LHCN-M2 (cell line): Measurements from ENCODE around the gene SYNPR. TPM values are rescaled to one million over a fixed set of nuclear protein-coding genes. Genes with fewer than 3 reads are reported as not detected.
A peak's percentile ranks its signal among the peaks of the same experiment; 100 is the strongest.

Experiments used
- DNase-seq: peaks from one replicate; pipeline ENCODE4 v3.0.0-alpha.2; 2012; ENCODE audit warnings: low read depth
- total RNA-seq: library from RNA; depleted of rRNA; stranded (reverse); fragments of >200 nt; gene quantifications from 2 replicates; pipeline ENCODE4 v1.2.3, GENCODE V29; 2014

SYNPR gene
- total RNA-seq, 1 experiment from 2014 or later = not detected

DNA sequence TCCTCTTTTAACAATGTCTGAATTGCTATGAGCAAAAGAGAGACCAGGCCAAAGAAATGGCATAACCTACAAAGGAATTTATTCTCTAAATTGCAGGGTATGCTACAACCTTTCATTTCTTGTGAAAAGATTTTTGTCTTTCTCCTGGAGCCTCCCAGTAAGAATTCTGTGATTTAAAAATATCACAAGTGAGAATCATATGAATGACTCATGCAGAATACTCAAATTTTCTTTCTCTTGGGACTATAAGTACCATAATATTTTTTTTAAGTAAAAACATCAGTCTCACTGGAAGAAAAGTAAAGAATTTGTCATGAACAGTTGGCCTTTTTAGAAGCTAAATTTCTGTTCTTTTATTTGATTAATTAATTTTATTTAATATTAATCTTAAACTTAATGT lies 26.3 kb downstream of the SYNPR start:
- DNase-seq = no peak

DNA sequence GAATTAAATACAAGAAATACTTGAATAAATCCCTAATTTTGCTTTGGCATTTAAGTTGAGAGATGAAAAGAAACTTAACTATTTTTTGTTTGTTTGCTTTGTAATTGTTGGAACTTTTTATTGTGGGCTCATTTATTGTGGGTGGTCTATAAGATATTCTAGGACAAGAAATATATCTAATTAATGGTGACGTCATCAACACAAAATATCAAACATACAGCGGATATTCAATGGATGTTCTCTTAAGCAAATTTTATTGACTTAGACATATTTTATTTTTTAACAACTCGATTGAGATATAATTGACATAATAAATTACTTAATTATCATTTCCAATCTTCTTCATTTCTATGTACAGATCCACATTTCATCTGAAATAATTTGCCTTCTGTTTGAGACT lies 30.0 kb downstream of the SYNPR start:
- no peak for DNase-seq

DNA sequence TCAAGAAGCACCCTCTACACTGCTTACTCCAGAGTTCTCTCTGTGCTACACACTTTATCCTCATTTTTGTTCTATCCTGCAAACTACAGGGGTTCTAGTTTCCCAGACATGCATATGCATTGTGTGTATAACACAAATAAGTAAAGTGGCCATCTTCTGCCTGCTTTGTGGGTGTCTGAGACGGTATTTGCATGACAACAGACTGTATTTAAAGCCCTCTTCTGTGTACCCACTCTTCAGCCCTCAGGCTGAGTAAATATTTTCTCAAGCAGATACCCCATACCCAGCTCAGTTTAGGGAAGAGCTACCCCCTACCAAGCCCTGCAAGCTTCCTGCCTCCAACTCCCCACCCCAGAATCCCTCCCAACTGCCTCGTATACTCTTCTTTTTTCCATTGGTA lies 31.7 kb downstream of the SYNPR start:
- no peak for DNase-seq

DNA sequence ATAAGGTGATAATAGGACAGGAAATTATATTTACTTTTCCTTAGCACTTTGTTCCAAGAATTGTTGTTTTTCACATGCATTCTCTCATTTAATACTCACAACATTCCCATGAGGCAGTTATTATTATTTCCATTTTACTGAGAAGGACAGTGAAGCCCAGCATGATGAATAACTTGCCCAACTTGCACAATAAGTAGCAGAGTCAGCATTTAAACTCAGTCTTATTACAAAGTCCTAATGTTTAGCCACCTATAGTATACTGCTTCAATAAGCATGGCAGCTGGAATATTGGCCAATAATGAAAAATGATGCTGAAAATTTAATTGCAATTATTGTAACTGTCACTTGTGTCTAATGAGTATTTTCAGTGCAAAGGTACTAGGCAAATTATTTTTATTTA lies 45.7 kb downstream of the SYNPR start:
- no peak for DNase-seq

DNA sequence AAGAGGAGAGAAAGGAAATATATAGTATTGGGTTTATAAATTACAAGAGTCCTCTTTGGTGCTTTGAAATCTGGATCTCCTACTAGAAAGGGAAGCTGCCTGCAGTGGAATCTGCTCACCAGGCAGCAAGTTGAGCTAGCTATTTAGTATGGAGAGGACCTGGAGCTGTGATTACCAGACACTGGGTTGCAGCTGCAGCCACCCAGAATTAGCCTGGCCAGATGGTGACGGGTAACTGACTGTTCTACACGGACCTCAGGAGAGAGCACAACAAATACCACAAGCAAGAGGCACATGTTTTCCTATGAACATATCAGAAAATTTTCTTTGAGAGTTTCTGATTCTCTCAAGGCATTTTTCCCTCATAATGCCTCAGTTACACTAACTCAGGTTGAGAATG lies 46.5 kb downstream of the SYNPR start:
- no peak for DNase-seq

DNA sequence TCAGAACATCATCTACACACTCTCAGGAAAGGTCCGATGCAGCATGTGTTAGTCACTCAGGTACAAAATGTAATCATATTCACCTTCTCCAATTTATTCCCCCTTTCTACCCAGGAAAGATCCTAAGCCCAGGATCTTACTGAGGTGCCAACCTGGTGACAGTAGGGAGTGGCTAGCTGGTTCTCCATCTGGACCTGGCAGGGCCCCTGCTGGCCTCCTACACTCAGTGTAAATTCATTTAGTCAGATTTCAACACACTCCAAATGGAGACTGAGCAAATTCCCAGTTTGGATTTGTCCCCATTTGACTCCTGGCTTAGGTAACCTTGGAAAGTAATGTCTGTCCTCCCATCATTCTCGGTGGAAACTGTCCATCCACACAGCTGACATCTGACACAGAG lies 47.3 kb downstream of the SYNPR start:
- DNase-seq = no peak

DNA sequence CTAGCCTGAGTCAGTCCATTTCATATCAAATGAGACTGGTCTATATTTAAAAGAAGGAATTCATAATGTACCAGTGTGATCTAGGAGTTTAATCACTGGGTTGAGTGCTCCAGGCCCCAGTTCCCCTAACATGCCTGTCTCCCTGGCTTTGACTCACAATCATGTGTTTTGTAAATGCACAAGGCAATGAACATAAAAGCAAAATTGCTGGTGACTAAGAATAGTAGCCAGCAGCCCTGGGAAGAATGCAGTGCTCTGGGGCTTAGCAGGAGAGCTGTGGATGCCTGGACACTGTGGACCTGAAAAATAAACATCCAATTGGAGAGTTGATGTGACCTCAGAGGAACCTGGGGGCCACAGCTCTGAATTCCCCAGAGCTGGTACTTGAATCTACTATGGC lies 50.3 kb downstream of the SYNPR start:
- peak; percentile 14 for DNase-seq

DNA sequence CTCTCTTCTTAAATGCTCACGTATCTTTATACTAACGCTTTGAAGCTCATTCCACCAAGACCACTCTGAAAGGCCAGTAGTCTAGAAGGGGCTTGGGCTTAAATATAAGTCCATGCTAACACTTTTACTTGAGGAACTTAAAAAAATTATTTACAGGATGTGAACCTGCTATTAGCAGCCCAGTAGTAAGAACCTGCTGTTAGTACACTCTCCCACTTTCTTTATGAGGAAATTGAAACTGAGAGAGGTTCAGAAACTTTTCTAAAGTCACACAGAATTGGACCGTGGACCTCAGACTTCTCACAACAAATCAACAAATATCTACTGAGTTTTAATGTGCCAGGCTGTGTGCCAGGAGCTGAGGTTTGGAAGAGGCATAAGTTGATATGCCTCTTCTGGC lies 53.4 kb downstream of the SYNPR start:
- no peak for DNase-seq

DNA sequence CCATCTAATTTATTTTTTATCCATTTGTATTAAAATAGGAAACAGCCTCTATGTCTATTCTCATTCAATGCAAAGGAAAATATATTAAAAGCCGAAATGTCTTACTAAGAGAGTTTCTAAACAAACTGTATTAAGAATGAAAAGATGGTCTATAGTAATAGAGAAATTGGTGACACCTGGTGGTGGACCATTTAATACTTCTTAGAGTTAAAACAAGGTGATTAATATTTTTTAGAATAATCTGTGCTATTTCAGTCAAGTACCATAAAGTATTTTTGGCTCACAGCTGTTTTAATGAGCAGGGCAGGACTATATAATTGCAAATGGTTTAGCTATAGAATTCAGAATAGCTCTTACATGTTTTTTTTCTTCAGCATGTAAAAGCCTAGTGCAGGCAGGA lies 55.7 kb downstream of the SYNPR start:
- no peak for DNase-seq

DNA sequence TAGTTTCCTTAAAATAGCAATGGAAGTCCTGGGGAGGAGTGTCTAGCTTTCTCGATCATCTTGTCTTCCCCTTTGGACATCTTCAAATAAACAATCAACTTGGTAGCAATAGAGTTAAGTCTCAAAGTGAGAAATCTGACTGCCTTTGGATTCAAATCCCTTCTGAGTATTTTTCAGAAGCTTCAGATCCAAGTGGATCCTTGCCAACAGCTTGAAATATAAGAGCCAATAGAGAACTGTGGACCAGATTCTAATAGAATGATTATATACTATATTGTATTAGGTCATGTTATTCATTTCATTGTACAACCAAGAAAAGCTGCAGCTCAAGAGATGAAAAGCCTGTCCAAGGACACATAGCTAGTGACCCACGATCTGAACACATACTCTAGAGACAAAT lies 60.2 kb downstream of the SYNPR start:
- no peak for DNase-seq

DNA sequence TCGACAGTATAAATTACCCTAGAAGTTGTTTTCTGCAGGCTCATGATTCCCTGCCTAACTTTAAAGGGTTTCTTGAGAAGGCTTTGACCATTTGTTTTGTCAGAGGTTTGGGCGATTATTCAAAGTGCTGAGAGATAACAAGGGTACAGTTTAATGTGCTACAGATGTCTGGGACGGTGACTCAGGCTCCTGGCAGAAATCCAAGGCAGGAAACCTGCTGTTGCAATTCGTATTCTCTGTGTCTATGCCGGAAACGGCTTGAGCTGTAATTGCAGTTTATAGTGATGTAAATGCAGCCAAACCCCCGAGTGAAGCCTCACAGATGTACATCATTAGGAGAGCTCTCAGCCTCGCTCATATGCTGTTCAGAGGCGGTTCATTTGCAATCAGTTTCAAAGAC lies 65.6 kb downstream of the SYNPR start:
- DNase-seq = peak; percentile 81

DNA sequence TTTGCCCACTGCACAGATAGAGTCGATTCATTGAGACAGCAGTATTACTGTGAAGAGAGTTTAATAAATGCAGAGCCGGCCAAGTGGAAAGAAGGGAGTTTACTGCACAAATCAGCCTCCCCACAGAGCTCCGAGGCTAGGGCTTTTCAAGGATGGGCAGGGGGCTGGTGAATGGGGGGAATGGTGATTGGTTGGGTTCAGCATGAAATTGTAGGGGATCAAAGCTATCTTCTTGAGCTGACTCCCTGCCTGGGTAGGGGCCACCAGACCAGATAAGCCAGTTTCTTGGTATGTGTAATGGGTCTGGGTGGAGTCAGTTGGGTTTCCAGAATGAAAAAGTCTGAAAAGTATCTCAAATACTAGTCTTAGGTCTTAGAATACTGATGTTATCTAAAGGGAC lies 66.6 kb downstream of the SYNPR start:
- DNase-seq = no peak

DNA sequence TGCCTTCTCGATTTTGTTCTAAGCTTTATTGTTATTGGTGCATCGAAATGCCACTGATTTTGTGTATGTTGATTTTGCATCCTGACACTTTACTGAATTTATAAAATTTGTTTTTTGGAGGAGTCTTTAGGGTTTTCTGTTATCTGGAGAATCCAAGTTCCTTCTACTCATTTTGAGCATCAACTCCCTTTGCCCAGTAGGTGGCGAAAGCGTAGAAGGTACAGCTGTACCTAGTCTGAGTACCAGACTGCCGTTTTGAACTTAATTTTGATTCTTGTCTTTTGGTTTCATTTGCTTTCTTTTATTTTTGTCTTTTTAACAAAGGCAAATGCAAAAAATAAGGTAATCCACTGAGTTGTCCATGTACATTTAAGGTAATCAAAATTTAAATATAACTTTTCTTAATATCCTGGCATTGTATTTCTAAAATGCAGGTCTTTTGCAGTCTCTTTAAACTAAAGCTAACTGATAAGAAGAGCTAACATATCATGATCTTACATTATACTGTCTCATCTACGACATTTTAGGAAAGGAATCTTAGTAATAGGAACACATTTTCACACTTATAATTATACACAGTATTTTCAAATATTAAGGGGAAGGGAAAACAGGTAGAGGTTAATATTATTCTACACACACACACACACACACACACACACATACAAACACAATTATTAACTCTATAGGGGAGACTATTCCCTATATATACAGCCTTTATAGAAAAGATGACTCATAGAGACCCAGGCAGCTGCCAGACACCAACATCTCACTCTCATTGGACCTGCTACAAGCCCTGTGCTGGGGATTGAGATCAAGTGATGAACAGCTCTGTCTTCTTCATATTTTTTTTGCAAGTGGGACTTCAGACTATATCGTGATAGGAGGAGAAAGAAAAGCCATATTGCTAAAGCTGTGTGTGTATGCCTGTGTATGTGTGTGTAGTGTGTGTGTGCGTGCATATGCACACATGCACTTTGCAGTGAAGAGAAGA lies 71.8 kb downstream of the SYNPR start:
- DNase-seq = peak; percentile 52

DNA sequence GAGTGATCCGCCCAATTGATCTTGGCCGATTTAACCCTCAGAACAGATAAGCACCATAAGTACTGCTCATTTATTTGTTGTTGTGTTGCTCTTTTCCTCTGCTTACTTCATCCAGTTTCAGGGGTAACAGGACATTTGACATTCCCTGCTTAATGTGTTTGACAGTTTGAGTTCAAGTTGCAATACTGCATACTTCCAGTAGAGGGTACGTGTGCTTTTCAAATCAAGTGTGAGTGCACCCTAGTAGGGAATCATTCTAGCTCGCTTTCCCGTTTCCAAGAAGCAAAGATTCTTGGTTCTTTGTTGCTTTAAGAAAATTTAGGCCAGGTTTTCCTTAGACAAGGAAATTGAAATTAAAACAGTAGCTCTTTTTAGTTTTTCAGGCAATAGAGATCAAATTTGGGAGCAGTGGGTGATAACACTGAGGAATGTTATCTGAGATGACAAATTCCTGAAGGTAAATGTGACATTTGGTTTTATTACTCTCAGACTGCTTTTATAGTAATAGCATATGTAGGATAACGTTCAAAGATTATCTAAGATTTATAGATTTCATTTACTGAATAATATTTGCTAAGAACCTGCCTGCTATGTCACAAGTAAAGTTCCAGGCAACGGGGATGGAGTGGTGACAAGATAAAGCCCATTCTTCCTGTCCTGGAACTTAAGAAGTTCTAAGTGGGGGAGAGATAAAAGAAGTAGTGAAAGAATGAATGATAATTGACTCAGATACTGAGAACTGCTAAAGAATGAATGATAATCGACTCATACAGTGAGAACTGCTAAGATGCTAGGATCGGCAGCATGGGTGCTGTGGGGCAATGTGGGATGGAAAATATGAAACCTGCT lies 73.3 kb downstream of the SYNPR start:
- DNase-seq = peak; percentile 50

DNA sequence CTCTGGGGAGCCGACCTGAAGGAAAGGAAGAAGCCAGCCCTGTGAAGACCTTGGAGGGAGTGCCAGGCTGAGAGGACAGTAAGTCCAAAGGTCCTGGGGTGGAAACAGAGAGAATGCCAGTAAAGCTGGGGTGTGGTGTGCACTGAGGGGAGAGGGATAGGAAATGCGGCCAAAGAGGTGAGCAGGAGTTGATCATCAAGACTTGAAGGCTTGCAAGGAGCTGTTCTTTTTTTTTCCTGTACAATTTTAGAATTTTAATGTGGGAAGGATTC lies 73.8 kb downstream of the SYNPR start:
- no peak for DNase-seq

DNA sequence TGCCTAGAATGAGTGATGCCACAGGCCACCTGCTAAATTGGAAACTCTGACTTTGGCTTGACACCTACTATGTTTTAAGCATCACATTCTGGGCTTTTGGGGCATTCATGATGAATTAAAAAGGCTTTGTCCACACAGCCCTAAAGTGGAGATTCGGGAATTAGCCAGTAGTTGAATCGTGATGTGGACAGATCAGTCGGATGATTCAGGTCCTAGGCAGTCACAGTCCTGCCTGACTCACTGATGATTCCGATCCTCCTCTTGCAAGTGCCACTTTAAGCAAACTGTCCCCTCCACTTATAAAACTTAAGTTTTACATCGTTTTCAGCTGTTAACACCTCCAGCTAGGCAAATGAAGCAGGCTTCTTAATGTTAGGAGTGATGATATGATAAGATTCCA lies 75.3 kb downstream of the SYNPR start:
- DNase-seq = peak; percentile 22

DNA sequence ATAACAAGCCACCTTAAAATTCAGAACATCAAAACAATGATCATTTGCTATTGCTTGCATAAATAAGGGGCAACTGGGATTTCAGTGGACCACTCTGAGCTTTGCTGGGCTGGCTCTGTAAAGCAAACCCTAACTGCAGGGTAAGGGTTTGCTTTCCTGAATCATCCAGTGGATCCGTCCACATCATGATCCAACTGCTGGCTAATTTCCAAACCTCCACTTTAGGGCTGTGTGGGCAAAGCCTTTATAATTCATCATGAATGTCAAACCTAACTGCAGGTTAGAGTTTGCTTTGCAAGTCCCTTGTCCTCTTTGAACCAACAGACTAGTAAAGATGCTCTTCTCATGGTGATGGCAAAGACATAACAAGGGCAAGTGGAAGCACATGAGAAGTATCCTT lies 76.1 kb downstream of the SYNPR start:
- no peak for DNase-seq

DNA sequence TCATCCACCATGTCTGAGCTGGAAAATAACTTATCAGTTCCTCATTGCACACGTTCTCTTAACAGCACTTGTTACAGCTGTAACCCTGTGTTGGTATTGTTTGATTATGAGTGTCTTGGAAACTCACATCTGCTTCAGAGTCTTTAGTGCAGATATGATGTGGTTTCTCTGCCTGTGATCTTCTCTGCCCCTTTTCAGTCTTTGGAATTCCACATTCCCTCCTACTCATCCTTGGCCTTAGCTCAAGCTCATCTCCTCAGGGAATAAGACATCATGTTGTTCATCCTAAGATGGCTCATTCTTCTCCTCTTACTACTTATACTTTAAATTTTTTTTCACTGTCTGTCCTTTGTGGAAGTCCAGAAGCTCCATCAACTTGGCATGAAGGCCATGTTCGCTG lies 77.7 kb downstream of the SYNPR start:
- DNase-seq = no peak

DNA sequence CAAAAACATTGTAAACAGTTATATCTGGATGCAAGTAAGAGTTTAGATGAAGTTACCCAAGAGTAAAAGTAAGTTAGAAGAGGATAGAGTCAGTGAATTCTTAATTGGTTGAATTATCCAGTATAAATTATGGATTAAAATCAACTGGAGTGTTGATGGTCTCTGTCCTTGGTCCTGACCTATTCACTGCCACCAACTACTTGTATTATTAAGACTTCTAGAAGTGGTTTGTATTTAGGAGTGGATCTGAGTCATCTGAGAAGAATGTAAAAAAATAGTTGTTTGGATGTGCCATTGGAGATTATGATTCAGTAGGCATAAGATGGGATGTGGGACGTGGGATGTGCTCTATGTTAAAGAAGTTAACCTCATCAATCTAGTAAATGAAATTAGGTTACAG lies 86.4 kb downstream of the SYNPR start:
- DNase-seq = peak; percentile 36

DNA sequence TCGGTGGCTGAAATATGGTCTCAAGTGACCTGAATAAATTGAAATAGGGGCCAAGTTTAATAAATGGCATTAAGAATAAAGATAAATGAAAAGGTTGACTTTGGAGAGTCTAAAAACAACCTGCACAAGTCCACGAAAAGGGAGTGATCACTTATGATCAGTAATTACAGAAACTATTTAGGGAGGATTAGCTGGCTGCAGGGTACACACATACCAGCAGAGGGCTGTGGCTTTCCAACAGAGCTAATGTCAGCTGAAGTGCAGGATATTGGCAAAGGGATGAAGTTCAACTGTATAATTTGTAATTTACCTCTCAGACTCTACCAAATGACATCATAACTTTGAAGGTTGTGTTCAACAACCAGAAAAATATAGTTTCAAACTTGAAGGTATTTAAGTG lies 86.8 kb downstream of the SYNPR start:
- DNase-seq = no peak

DNA sequence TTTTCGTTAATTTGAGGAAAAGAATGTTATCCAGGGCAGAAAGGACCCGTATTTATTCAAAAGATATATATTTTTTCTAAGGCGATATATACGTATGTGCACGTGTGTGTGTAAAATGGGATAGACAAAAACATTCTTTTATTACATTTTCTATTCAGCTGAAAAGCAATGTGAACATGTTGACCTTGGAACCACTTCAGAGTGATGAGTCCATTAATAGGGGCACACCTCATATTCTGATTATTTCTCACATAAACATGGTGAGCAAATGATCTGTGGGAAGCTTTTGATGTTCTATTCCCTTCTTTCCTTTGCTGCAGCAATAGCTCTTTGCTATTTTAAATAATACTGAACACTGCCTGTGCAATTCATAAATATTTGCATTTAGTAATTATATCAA lies 87.6 kb downstream of the SYNPR start:
- DNase-seq = no peak

DNA sequence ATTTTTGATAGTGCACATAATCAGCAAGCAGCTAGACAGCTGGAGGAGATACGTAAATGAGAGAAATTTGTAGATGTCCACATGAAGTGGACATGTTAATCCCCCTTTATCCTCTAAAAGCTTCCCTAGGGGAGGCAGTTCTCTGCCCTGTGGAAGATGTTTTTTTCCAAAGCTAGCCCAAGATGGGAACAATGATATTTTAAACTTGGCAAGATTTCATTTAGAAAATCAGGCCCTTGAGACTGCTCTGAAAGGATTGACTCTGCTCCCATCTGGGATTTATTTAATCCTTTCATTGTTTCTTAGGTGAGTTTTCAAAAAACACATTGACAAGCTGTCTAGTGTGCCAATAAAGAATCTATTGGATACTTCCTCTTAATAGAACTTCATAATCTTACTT lies 92.0 kb downstream of the SYNPR start:
- DNase-seq = no peak

DNA sequence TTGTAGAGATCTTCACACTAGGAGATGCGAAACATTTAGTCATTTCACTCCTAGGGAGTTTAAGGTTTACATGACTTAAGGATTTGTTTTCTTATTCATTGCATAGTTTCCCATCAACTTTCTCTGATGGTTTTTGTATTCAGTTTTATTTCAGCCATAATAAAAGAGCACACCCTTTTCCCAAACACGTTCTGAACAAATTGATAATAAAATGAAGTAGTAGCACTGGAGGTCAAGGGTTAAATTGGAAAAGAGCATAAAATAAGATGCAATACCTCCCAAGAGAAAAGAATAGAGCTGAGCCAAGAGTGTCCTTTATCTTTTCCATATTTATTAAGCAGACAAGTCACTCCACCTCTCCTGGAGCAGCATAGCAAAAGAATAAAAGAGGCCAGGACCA lies 104.9 kb downstream of the SYNPR start:
- DNase-seq = no peak
